Upper lobe of right lung (tissue), 1 donor: ENCODE data around the gene EFNB1. TPM values are rescaled to one million over a fixed set of nuclear protein-coding genes. Genes with fewer than 3 reads are reported as not detected.

ENCODE experiments used
- ATAC-seq: fragments of 200-7000 bp; cut with Tn5 transposase; one replicate; pipeline ENCODE4 v1.9.1; 2020; ENCODE audit warnings: mild to moderate bottlenecking, moderate library complexity
- DNase-seq: peaks from one replicate; pipeline ENCODE4 v3.0.0-alpha.2; 2020
- H3K27ac ChIP-seq: fragments of 200-600 bp; one replicate; pipeline ENCODE4 v1.8.0; 2022
- H3K27me3 ChIP-seq: fragments of 200-600 bp; one replicate; pipeline ENCODE4 v1.8.0; 2022; ENCODE audit warnings: mild to moderate bottlenecking
- H3K36me3 ChIP-seq: fragments of 200-600 bp; one replicate; pipeline ENCODE4 v1.8.0; 2022
- H3K4me1 ChIP-seq: fragments of 200-600 bp; one replicate; pipeline ENCODE4 v1.8.0; 2022
- H3K4me3 ChIP-seq: fragments of 200-600 bp; one replicate; pipeline ENCODE4 v1.8.0; 2022; ENCODE audit warnings: mild to moderate bottlenecking
- H3K9me3 ChIP-seq: fragments of 200-600 bp; one replicate; pipeline ENCODE4 v1.8.0; 2022
- CTCF ChIP-seq: fragments of 200-600 bp; IDR thresholded peaks from one replicate; pipeline ENCODE4 v1.8.0; 2022; ENCODE audit warnings: antibody characterized with exemption
- intact Hi-C: fragments of 100-400 bp; cut with DNase I; formaldehyde crosslinking; loops from one replicate; pipeline ENCODE4 v1.11.0; 2022
- total RNA-seq: library from RNA; stranded (reverse); fragmentation: NEBNext Ultra II Directional; extraction: Animal tissue kit (Norgen Biotek cat#: 25700); gene quantifications from one replicate; pipeline ENCODE4 v1.2.1, GENCODE V29; 2021
- donor health status: DM: no; HTN: yes; CAD: no; lungs with severe emphysema.

The EFNB1 gene
- total RNA-seq, 1 donor from 2014 or later, result 29.0 TPM

- H3K36me3 ChIP-seq, result no peaks in the 10 kb centered on the region
- DNase-seq, result no peak
- H3K9me3 ChIP-seq, result no peaks in the 10 kb centered on the region
- H3K4me1 ChIP-seq, result peaks cover 4% of the 10 kb centered on the region
- TF ChIP-seq CTCF, result no peak
- intact Hi-C loops, result no loop called here
- no peak overlapping the region for H3K4me3 ChIP-seq
- ATAC-seq, result no peak
- H3K27ac ChIP-seq, result no peak overlapping the region
- H3K27me3 ChIP-seq, result no peaks in the 10 kb centered on the region
Measured at GRCh38 chrX:68847172-68847571, 18.4 kb downstream of the EFNB1 start.

GRCh38 chrX:68848189-68848940 lies 19.5 kb downstream of the EFNB1 start:
- no peaks in the 10 kb centered on the region for H3K9me3 ChIP-seq
- no peak overlapping the region for H3K4me3 ChIP-seq
- no peak overlapping the region for H3K27ac ChIP-seq
- no peaks in the 10 kb centered on the region for H3K36me3 ChIP-seq
- no peaks in the 10 kb centered on the region for H3K4me1 ChIP-seq
- H3K27me3 ChIP-seq, result no peaks in the 10 kb centered on the region
- TF ChIP-seq CTCF, result no peak
- DNase-seq, result no peak
- ATAC-seq, result no peak
- intact Hi-C loops, result no loop called here

GRCh38 chrX:68851082-68851481 lies 22.3 kb downstream of the EFNB1 start:
- ATAC-seq (no peak), DNase-seq (no peak)
- Histone ChIP-seq H3K36me3 (no peaks in the 10 kb centered on the region), H3K9me3 (no peaks in the 10 kb centered on the region), H3K27ac (no peak overlapping the region), H3K4me1 (no peaks in the 10 kb centered on the region), H3K27me3 (no peaks in the 10 kb centered on the region), H3K4me3 (no peak overlapping the region)
- intact Hi-C loops, result no loop called here
- no peak for TF ChIP-seq CTCF

GRCh38 chrX:68852046-68852445 lies 23.2 kb downstream of the EFNB1 start:
- no peaks in the 10 kb centered on the region for H3K27me3 ChIP-seq
- no peak for TF ChIP-seq CTCF
- intact Hi-C loops, result no loop called here
- no peaks in the 10 kb centered on the region for H3K36me3 ChIP-seq
- no peaks in the 10 kb centered on the region for H3K4me1 ChIP-seq
- no peaks in the 10 kb centered on the region for H3K9me3 ChIP-seq
- ATAC-seq, result no peak
- H3K27ac ChIP-seq, result no peak overlapping the region
- no peak for DNase-seq
- no peak overlapping the region for H3K4me3 ChIP-seq

GRCh38 chrX:68853665-68854251 lies 24.9 kb downstream of the EFNB1 start:
- H3K9me3 ChIP-seq, result no peaks in the 10 kb centered on the region
- no peak for DNase-seq
- TF ChIP-seq CTCF, result no peak
- H3K36me3 ChIP-seq, result no peaks in the 10 kb centered on the region
- H3K27ac ChIP-seq, result no peak overlapping the region
- ATAC-seq, result no peak
- H3K4me3 ChIP-seq, result no peak overlapping the region
- no peaks in the 10 kb centered on the region for H3K4me1 ChIP-seq
- intact Hi-C loops, result no loop called here
- H3K27me3 ChIP-seq, result no peaks in the 10 kb centered on the region
